GM12878 (cell line): ENCODE measurements around the gene ETV4. TPM values are rescaled to one million over a fixed set of nuclear protein-coding genes. Genes with fewer than 3 reads are reported as not detected.

Experiments used
- EP300 ChIP-seq, 2 experiments: fragments of 150-350 bp in 1 of 2; IDR thresholded peaks; 2 replicates each; pipeline ENCODE4 v1.6.1; 2011 to 2012; ENCODE audit warnings: low read depth in 2 of 2, low read length in 2 of 2, borderline replicate concordance in 1 of 2, improper control_type of control experiment in 1 of 2, inconsistent platforms in 1 of 2; ENCODE audit not compliant: control insufficient read depth in 1 of 2
- GATAD2B ChIP-seq: fragments of 450-650 bp; conservative IDR thresholded peaks from 2 replicates; pipeline ENCODE4 v1.6.1; 2017; ENCODE audit warnings: low read depth, mild to moderate bottlenecking, moderate library complexity
- HDAC2 ChIP-seq: fragments of 200-600 bp; sonication (generic); IDR thresholded peaks from 2 replicates; pipeline ENCODE4 v1.6.1; 2017
- IKZF2 ChIP-seq, 2 experiments: fragments of 450-650 bp; IDR thresholded peaks; 2 replicates each; pipeline ENCODE4 v1.6.1; 2017; ENCODE audit warnings: mild to moderate bottlenecking in 2 of 2, moderate library complexity in 2 of 2
- JUNB ChIP-seq: IDR thresholded peaks from 2 replicates; pipeline ENCODE4 v1.6.1; 2016; ENCODE audit warnings: antibody characterized with exemption, mild to moderate bottlenecking
- KAT2A ChIP-seq: conservative IDR thresholded peaks from 2 replicates; pipeline ENCODE4 v1.6.1; 2011; ENCODE audit warnings: low read depth, low read length; ENCODE audit not compliant: control insufficient read depth
- KLF5 ChIP-seq: fragments of 450-650 bp; IDR thresholded peaks from 2 replicates; pipeline ENCODE4 v1.6.1; 2014; ENCODE audit warnings: mild to moderate bottlenecking; ENCODE audit not compliant: partially characterized antibody
- MEF2B ChIP-seq: fragments of 450-650 bp; IDR thresholded peaks from 2 replicates; pipeline ENCODE4 v1.6.1; 2018; ENCODE audit warnings: mild to moderate bottlenecking, moderate library complexity; ENCODE audit not compliant: partially characterized antibody, poor library complexity, severe bottlenecking
- MTA3 ChIP-seq: IDR thresholded peaks from 2 replicates; pipeline ENCODE4 v1.6.1; 2012; ENCODE audit warnings: low read length, inconsistent platforms, borderline replicate concordance
- NFXL1 ChIP-seq: fragments of 450-650 bp; IDR thresholded peaks from 2 replicates; pipeline ENCODE4 v1.6.1; 2017; ENCODE audit warnings: antibody characterized with exemption, mild to moderate bottlenecking, borderline replicate concordance
- NR2C2 ChIP-seq: IDR thresholded peaks from 2 replicates; pipeline ENCODE4 v1.6.1; 2011; ENCODE audit warnings: borderline replicate concordance, low read depth; ENCODE audit not compliant: control insufficient read depth, insufficient read length
- POLR2AphosphoS5 ChIP-seq: IDR thresholded peaks from 2 replicates; pipeline ENCODE4 v1.6.1; 2011; ENCODE audit warnings: mild to moderate bottlenecking, low read length, inconsistent platforms
- RAD51 ChIP-seq: fragments of 450-650 bp; IDR thresholded peaks from 2 replicates; pipeline ENCODE4 v1.6.1; 2016; ENCODE audit warnings: moderate library complexity, mild to moderate bottlenecking, inconsistent platforms
- SRF ChIP-seq, 2 experiments: IDR thresholded peaks; 2 replicates each; pipeline ENCODE4 v1.6.1; 2011; ENCODE audit warnings: low read depth in 2 of 2, low read length in 2 of 2, mild to moderate bottlenecking in 1 of 2, moderate library complexity in 1 of 2
- SUZ12 ChIP-seq: fragments of 200-600 bp; sonication (generic); IDR thresholded peaks from one replicate; pipeline ENCODE4 v1.6.1; 2018; ENCODE audit warnings: antibody characterized with exemption, mild to moderate bottlenecking; ENCODE audit not compliant: unreplicated experiment
- TARDBP ChIP-seq: IDR thresholded peaks from 2 replicates; pipeline ENCODE4 v1.6.1; 2016; ENCODE audit warnings: borderline replicate concordance
- ZNF622 ChIP-seq: fragments of 450-650 bp; IDR thresholded peaks from 2 replicates; pipeline ENCODE4 v1.6.1; 2017; ENCODE audit warnings: mild to moderate bottlenecking, inconsistent platforms
- polyA plus RNA-seq, 11 experiments: library from polyadenylated mRNA; depleted of rRNA in 4 of 11; unstranded in 6 of 11; stranded (reverse) in 5 of 11; fragments of >200 nt; fragmentation: Nextera tagmentation in 4 of 11; fragmentation: Illumina TruSeq in 1 of 11; extraction: Ambion mirVana in 4 of 11; extraction: Trizol in 1 of 11; gene quantifications; 1 replicate in 1 of 11; 2 replicates in 10 of 11; pipeline versions ENCODE4 v1.2.1 to v1.2.3, GENCODE V29; 2011 to 2016; ENCODE audit warnings: inconsistent platforms in 2 of 11, missing spikeins in 2 of 11, low read depth in 1 of 11
- total RNA-seq, 4 experiments: library from RNA; depleted of rRNA in 3 of 4; stranded (reverse); fragments of >200 nt in 3 of 4; fragmentation: Illumina TruSeq in 1 of 4; extraction: Trizol in 1 of 4; gene quantifications; 2 replicates each; pipeline versions ENCODE4 v1.2.1 to v1.2.3, GENCODE V29; 2013 to 2021
- TF ChIP-seq, protein P1 (sequence below): IDR thresholded peaks from 2 replicates; pipeline ENCODE4 v1.6.1; 2012; ENCODE audit warnings: low read length, inconsistent platforms
- TF ChIP-seq, protein P2 (sequence below): fragments of 450-650 bp; formaldehyde crosslinking; IDR thresholded peaks from 2 replicates; pipeline ENCODE4 v1.5.0; 2022; ENCODE audit warnings: mild to moderate bottlenecking, missing genetic modification characterization
- TF ChIP-seq, protein P3 (sequence below): fragments of 450-650 bp; IDR thresholded peaks from 2 replicates; pipeline ENCODE4 v1.6.1; 2018; ENCODE audit warnings: borderline replicate concordance, mild to moderate bottlenecking; ENCODE audit not compliant: partially characterized antibody
- TF ChIP-seq, protein P4 (sequence below): IDR thresholded peaks from 2 replicates; pipeline ENCODE4 v1.6.1; 2012; ENCODE audit warnings: low read depth, low read length, improper control_type of control experiment

The ETV4 gene
- total and polyA plus RNA-seq, 10 of the 15 experiments (the other 5 are each of a cell fraction or from before 2014, with no cell fraction given), result 0.19 to 14.5 (median 1.8) TPM

DNA sequence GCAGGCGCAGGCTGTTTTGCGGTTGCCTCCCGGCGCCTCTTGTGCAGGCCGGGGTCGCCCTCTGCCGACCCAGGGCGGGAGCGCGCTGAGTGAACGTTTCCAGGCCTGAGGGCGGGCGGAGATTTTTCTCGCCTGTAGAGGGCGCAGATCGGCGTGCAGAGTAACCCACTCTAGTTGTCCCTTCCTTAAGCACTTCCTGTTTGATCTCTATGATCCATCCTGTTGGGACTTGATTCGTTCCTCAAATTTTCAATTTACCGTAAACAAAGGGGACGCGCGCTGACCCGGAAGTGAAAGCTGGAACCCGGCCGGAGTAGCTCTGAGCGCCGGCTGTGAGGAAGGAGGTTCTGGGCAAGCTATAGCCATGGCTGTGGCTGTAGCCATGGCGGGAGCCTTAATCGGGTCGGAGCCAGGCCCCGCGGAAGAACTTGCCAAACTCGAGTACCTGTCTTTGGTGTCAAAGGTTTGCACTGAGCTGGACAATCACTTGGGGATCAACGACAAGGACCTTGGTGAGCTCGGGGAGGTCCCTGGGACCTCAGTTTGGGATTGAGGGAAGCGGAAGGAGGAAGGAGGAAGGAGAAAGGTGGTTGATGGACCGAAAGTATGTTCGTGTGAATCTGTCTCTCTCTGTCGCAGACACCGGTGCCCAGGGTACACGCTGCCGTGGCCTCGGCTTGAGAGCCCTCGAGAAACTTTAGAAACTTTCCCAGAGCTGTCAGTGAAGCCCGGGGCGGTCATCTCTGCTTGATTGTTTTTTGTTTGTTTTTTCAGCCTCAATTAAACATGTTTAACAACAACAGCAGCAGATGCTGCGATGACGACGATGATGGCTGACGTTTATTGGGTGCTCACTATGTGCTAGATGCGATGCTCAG lies 62.2 kb downstream of the ETV4 start, which contains the start of gene DHX8 (continued):
- peak in 1 of 2 experiments; percentile 36; a peak in 1 of 4 replicates for TF ChIP-seq SRF (IDR thresholded peaks at IDR 0.05; ENCODE audit: low read depth in 2 of 2, low read length in 2 of 2)
- peak in 1 of 2 experiments; percentile 43; a peak in 1 of 4 replicates for TF ChIP-seq EP300 (IDR thresholded peaks at IDR 0.05; ENCODE audit: borderline replicate concordance in 1 of 2, control insufficient read depth in 1 of 2, low read depth in 2 of 2, low read length in 2 of 2)
- no peak for TF ChIP-seq SUZ12
- TF ChIP-seq RAD51, result no peak
- no peak for TF ChIP-seq MEF2B
- peak; percentile 94 for TF ChIP-seq KLF5
- TF ChIP-seq, protein P1, sequence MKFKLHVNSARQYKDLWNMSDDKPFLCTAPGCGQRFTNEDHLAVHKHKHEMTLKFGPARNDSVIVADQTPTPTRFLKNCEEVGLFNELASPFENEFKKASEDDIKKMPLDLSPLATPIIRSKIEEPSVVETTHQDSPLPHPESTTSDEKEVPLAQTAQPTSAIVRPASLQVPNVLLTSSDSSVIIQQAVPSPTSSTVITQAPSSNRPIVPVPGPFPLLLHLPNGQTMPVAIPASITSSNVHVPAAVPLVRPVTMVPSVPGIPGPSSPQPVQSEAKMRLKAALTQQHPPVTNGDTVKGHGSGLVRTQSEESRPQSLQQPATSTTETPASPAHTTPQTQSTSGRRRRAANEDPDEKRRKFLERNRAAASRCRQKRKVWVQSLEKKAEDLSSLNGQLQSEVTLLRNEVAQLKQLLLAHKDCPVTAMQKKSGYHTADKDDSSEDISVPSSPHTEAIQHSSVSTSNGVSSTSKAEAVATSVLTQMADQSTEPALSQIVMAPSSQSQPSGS, result no peak
- no peak for TF ChIP-seq MTA3
- no peak for TF ChIP-seq KAT2A
- TF ChIP-seq, protein P2, sequence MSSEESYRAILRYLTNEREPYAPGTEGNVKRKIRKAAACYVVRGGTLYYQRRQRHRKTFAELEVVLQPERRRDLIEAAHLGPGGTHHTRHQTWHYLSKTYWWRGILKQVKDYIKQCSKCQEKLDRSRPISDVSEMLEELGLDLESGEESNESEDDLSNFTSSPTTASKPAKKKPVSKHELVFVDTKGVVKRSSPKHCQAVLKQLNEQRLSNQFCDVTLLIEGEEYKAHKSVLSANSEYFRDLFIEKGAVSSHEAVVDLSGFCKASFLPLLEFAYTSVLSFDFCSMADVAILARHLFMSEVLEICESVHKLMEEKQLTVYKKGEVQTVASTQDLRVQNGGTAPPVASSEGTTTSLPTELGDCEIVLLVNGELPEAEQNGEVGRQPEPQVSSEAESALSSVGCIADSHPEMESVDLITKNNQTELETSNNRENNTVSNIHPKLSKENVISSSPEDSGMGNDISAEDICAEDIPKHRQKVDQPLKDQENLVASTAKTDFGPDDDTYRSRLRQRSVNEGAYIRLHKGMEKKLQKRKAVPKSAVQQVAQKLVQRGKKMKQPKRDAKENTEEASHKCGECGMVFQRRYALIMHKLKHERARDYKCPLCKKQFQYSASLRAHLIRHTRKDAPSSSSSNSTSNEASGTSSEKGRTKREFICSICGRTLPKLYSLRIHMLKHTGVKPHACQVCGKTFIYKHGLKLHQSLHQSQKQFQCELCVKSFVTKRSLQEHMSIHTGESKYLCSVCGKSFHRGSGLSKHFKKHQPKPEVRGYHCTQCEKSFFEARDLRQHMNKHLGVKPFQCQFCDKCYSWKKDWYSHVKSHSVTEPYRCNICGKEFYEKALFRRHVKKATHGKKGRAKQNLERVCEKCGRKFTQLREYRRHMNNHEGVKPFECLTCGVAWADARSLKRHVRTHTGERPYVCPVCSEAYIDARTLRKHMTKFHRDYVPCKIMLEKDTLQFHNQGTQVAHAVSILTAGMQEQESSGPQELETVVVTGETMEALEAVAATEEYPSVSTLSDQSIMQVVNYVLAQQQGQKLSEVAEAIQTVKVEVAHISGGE (CRISPR knock-in tag), result peak; percentile 73
- TF ChIP-seq HDAC2, result no peak
- no peak for TF ChIP-seq ZNF622
- TF ChIP-seq, protein P3, sequence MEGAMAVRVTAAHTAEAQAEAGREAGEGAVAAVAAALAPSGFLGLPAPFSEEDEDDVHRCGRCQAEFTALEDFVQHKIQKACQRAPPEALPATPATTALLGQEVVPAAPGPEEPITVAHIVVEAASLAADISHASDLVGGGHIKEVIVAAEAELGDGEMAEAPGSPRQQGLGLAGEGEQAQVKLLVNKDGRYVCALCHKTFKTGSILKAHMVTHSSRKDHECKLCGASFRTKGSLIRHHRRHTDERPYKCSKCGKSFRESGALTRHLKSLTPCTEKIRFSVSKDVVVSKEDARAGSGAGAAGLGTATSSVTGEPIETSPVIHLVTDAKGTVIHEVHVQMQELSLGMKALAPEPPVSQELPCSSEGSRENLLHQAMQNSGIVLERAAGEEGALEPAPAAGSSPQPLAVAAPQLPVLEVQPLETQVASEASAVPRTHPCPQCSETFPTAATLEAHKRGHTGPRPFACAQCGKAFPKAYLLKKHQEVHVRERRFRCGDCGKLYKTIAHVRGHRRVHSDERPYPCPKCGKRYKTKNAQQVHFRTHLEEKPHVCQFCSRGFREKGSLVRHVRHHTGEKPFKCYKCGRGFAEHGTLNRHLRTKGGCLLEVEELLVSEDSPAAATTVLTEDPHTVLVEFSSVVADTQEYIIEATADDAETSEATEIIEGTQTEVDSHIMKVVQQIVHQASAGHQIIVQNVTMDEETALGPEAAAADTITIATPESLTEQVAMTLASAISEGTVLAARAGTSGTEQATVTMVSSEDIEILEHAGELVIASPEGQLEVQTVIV, result peak; percentile 97
- no peak for TF ChIP-seq JUNB
- TF ChIP-seq IKZF2 (IDR thresholded peaks at IDR 0.05), result peak in 1 of 2 experiments; percentile 61; a peak in 2 of 4 replicates
- TF ChIP-seq TARDBP, result peak; percentile 83; the same call in 1 of the 2 replicates
- peak; percentile 91 for TF ChIP-seq POLR2AphosphoS5
- peak; percentile 81 for TF ChIP-seq NR2C2
- TF ChIP-seq GATAD2B, result peak; percentile 14; the same call in 1 of the 2 replicates
- no peak for TF ChIP-seq NFXL1
- TF ChIP-seq, protein P4, sequence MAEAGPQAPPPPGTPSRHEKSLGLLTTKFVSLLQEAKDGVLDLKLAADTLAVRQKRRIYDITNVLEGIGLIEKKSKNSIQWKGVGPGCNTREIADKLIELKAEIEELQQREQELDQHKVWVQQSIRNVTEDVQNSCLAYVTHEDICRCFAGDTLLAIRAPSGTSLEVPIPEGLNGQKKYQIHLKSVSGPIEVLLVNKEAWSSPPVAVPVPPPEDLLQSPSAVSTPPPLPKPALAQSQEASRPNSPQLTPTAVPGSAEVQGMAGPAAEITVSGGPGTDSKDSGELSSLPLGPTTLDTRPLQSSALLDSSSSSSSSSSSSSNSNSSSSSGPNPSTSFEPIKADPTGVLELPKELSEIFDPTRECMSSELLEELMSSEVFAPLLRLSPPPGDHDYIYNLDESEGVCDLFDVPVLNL, result peak; percentile 42
